ENCODE data around the gene LARGE1. TPM values are rescaled to one million over a fixed set of nuclear protein-coding genes. Genes with fewer than 3 reads are reported as not detected.

LARGE1 gene
- total RNA-seq, 2 experiments from 2014 or later: 0.58 to 1.1 TPM

GRCh38 chr22:33921525-33922348 lies 1.5 kb upstream of the LARGE1 start:
- peaks cover 53% of the 10 kb centered on the region for H3K27me3 Mint-ChIP-seq
- ATAC-seq: no peak
- H3K27ac Mint-ChIP-seq: no peak overlapping the region
- peaks cover 10% of the 10 kb centered on the region for H3K4me1 Mint-ChIP-seq
- no peak for DNase-seq
- no peaks in the 10 kb centered on the region for H3K9me3 Mint-ChIP-seq (ENCODE audit: low read depth)
- CTCF ChIA-PET: interaction anchor here (0.9 kb wide), 1 partner anchor 10 kb away, joined by 3 read pairs; no protein-coding TSS in a partner anchor
- peaks cover 2% of the 10 kb centered on the region for H3K36me3 Mint-ChIP-seq
- H3K4me3 Mint-ChIP-seq: peak overlapping the region; percentile 47

DNA sequence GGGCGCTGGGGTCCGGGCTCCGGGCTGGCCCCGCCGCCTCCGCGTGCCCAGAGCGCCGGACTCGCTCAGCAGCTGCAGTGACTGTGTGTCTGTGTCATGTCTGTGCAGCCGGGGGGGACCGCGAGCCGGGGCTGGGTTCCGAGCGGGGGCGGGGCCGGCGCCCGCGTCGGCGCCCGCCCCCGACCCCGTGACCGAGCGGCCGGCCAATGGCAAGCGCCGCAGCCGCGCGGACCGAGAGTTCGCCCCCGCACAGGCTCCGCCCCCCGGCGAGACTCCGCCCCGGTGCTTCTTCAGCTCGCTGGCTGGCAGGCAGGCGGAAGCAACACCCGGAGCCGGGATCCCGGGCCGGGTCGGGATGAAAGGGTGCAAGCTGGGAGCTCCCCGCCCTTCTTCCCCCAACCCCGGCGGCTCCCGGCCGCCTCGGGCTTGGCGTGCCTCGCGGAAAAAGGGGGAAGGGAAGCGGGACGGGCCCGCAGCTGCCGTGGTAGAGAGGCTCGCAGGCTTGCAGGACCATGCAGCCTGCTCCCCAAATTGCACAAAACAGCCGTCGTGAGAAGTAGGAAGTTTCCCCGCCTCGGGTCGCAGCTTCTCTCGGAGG lies 750 bp upstream of the LARGE1 start:
- no peak overlapping the region for H3K27ac Mint-ChIP-seq
- ATAC-seq (peak; percentile 97), DNase-seq (peak; percentile 85)
- H3K4me3 Mint-ChIP-seq: no peak overlapping the region
- H3K27me3 Mint-ChIP-seq: peaks cover 53% of the 10 kb centered on the region
- no peaks in the 10 kb centered on the region for H3K9me3 Mint-ChIP-seq (ENCODE audit: low read depth)
- CTCF ChIA-PET: no interaction called here
- H3K4me1 Mint-ChIP-seq: peaks cover 10% of the 10 kb centered on the region
- peaks cover 2% of the 10 kb centered on the region for H3K36me3 Mint-ChIP-seq

DNA sequence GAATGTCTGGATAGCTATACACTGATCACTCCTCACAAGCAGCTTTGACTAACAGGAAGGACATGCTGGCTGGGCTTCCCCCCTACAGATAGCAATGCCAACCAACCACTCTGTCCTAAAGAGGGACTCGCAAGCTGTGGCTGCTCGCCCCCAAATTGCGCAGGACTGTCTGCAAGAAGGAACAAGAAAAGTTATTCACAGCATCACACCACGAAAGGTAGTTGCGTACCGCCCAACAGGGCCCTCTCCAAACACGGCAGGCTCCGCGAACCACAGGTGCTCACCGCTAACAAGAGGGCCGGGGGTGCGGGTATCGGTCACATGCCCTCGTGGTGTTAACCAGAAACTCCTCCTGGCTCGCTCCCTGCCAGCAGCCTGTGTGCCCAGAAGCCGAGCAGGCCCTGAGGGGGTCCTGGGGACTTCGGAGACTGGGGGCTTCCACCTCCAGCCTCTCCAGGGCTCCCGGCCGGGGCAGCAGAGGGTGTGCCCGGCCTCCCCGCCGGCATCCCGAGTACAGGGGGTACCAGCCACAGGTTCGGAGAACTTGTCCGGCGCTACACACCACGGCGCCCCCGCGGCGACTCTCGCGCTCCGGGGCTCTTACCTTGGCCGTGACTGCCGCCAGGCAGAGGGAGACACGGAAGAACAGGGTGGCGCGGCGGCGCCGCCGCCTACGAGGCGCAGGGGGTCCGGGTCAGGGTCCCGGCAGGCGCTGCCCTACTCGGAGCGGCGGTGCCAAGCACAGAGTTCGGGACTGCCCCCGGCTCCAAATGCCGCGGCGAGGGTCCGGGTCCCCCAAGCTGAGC lies 682 bp downstream of the LARGE1 start:
- Mint-ChIP-seq H3K27ac (no peak overlapping the region), H3K4me3 (peak overlapping the region; percentile 7), H3K36me3 (peaks cover 2% of the 10 kb centered on the region), H3K9me3 (ENCODE audit: low read depth) (no peaks in the 10 kb centered on the region), H3K27me3 (peaks cover 53% of the 10 kb centered on the region), H3K4me1 (peaks cover 10% of the 10 kb centered on the region)
- CTCF ChIA-PET: no interaction called here
- DNase-seq (no peak), ATAC-seq (no peak)

GRCh38 chr22:33918676-33919365 lies 1.5 kb downstream of the LARGE1 start:
- Mint-ChIP-seq H3K36me3 (peaks cover 2% of the 10 kb centered on the region), H3K27ac (no peak overlapping the region), H3K4me3 (peak overlapping the region; percentile 7), H3K4me1 (peaks cover 10% of the 10 kb centered on the region), H3K9me3 (ENCODE audit: low read depth) (no peaks in the 10 kb centered on the region), H3K27me3 (peaks cover 49% of the 10 kb centered on the region)
- ATAC-seq: no peak
- CTCF ChIA-PET: interaction anchor here (0.6 kb wide), 1 partner anchor 466 kb away, joined by 3 read pairs; no protein-coding TSS in a partner anchor
- no peak for DNase-seq

GRCh38 chr22:33917744-33918406 lies 2.4 kb downstream of the LARGE1 start:
- Mint-ChIP-seq H3K4me1 (peaks cover 9% of the 10 kb centered on the region), H3K27me3 (peaks cover 40% of the 10 kb centered on the region), H3K4me3 (no peak overlapping the region), H3K9me3 (ENCODE audit: low read depth) (no peaks in the 10 kb centered on the region), H3K36me3 (peaks cover 2% of the 10 kb centered on the region), H3K27ac (no peak overlapping the region)
- DNase-seq: no peak
- CTCF ChIA-PET: no interaction called here
- no peak for ATAC-seq

GRCh38 chr22:33914699-33915098 lies 5.6 kb downstream of the LARGE1 start:
- no peaks in the 10 kb centered on the region for H3K9me3 Mint-ChIP-seq (ENCODE audit: low read depth)
- no peak overlapping the region for H3K27ac Mint-ChIP-seq
- H3K4me3 Mint-ChIP-seq: no peak overlapping the region
- no peaks in the 10 kb centered on the region for H3K36me3 Mint-ChIP-seq
- CTCF ChIA-PET: no interaction called here
- H3K27me3 Mint-ChIP-seq: peaks cover 26% of the 10 kb centered on the region
- peaks cover 2% of the 10 kb centered on the region for H3K4me1 Mint-ChIP-seq
- DNase-seq (no peak), ATAC-seq (no peak)

DNA sequence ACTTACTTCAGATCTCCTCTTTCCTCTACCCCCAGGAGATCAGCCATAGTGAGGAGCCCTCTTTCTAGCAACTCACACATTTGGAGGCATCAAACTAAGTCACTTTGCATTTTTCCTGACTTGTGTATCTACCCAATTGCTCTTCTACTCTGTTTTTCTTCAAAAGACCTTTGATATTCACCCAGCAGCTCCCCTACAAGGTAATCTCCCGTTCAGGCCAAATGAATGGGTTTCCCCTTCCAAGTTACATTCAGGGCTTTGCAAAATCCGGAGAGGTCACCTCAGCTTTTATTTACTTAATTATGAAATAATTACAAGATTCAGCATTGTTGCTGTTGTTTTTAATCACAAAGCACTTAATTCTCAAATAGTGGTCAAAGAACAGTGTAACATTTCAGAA lies 6.1 kb downstream of the LARGE1 start:
- H3K27me3 Mint-ChIP-seq: peaks cover 21% of the 10 kb centered on the region
- no peaks in the 10 kb centered on the region for H3K9me3 Mint-ChIP-seq (ENCODE audit: low read depth)
- no peak for ATAC-seq
- no peaks in the 10 kb centered on the region for H3K36me3 Mint-ChIP-seq
- H3K27ac Mint-ChIP-seq: no peak overlapping the region
- CTCF ChIA-PET: no interaction called here
- H3K4me1 Mint-ChIP-seq: peaks cover 1% of the 10 kb centered on the region
- H3K4me3 Mint-ChIP-seq: no peak overlapping the region
- no peak for DNase-seq

DNA sequence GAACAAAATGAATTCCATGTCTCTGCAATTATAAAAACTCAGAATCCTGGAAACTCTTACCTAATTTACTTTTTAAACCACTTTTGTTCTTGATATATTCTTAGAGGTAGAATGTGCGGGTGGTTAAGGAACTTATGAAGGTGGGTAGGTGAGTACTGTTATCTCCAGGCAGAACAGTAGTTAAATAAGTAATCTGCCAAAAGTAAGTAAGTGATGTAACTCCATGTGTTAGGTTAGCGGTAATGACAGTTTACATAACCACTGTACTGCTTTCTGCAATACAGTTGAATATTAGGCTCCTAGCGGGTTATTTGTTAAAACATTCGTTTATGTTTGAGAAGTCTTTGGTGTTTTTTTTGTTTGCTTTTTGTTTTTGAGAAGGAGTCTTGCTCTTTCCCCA lies 7.1 kb downstream of the LARGE1 start:
- H3K27ac Mint-ChIP-seq: no peak overlapping the region
- H3K4me3 Mint-ChIP-seq: no peak overlapping the region
- no peaks in the 10 kb centered on the region for H3K36me3 Mint-ChIP-seq
- no peak for DNase-seq
- no peaks in the 10 kb centered on the region for H3K9me3 Mint-ChIP-seq (ENCODE audit: low read depth)
- ATAC-seq: no peak
- H3K27me3 Mint-ChIP-seq: peaks cover 12% of the 10 kb centered on the region
- H3K4me1 Mint-ChIP-seq: no peaks in the 10 kb centered on the region
- CTCF ChIA-PET: no interaction called here

DNA sequence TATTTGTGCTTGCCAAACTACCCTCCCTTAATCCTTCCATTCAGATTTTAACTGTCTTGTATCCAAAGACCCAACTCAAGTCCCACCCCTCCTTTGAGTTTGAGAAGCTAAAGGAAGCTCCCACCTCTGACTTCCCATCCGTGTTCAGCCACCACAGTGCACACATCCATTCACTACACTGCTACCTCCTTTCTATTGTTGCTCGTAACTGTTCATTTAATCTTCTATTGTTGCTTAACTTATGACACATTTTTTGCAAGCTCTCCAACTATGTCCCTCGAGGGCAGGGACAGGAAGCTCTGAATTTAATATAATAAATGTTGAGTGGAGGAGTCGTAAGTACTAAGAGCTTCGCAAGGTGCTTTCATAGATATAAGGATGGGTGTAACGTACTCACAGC lies 10.4 kb downstream of the LARGE1 start:
- DNase-seq: no peak
- no peaks in the 10 kb centered on the region for H3K27me3 Mint-ChIP-seq
- H3K36me3 Mint-ChIP-seq: no peaks in the 10 kb centered on the region

DNA sequence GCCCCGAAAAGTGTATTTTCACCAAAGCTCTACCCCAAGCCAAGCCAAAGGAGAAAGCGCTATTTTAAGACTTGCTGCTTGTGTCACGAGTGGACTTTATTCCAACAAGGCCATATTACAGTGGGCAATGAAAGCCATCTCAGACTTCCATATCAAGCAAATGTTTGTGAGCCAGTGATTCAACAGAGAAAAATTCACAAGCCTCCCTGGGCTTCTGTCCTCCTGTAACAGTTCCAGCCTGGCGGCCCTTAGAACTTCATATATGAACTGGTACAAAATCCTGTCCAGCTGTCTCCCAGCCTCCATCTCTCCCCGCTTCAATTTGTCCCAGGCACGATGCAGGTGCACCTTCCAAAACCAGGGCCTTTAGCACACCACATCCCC lies 11.2 kb downstream of the LARGE1 start:
- no peak for ATAC-seq
- Mint-ChIP-seq H3K36me3 (no peaks in the 10 kb centered on the region), H3K27ac (no peak overlapping the region), H3K4me1 (no peaks in the 10 kb centered on the region), H3K4me3 (no peak overlapping the region), H3K27me3 (no peaks in the 10 kb centered on the region), H3K9me3 (ENCODE audit: low read depth) (no peaks in the 10 kb centered on the region)
- no peak for DNase-seq
- CTCF ChIA-PET: no interaction called here

More for the DNA sequence above, 10.4 kb downstream of the LARGE1 start:
- CTCF ChIA-PET: no interaction called here
- Mint-ChIP-seq H3K9me3 (ENCODE audit: low read depth) (no peaks in the 10 kb centered on the region), H3K27ac (no peak overlapping the region), H3K4me1 (no peaks in the 10 kb centered on the region), H3K4me3 (no peak overlapping the region)
- ATAC-seq: no peak

GRCh38 chr22:33908171-33909074 lies 11.9 kb downstream of the LARGE1 start:
- no peak for DNase-seq
- H3K27me3 Mint-ChIP-seq: no peaks in the 10 kb centered on the region
- no peak overlapping the region for H3K4me3 Mint-ChIP-seq
- CTCF ChIA-PET: no interaction called here
- no peak overlapping the region for H3K27ac Mint-ChIP-seq
- ATAC-seq: no peak
- no peaks in the 10 kb centered on the region for H3K9me3 Mint-ChIP-seq (ENCODE audit: low read depth)
- no peaks in the 10 kb centered on the region for H3K36me3 Mint-ChIP-seq
- no peaks in the 10 kb centered on the region for H3K4me1 Mint-ChIP-seq

DNA sequence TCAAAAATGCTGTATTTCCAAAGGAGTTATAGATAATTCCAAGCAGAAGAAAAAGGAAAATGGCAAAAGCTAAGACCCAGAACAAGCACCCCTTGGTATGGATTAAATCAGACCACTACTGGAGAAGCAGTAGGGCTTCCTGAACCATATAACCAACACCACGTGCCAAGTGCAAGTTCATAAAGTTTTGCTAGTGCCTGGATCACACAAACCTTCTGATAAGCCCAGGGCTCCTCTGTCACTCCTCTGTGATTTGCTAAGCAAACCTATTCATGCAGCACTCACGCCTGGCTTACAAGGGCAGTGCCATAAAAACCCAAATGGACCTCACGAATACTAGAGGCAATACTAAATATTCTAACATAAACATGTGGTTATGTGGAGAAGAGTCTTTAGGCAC lies 13.3 kb downstream of the LARGE1 start:
- Mint-ChIP-seq H3K27me3 (no peaks in the 10 kb centered on the region), H3K9me3 (ENCODE audit: low read depth) (peaks cover 3% of the 10 kb centered on the region), H3K4me3 (no peak overlapping the region), H3K27ac (no peak overlapping the region), H3K4me1 (no peaks in the 10 kb centered on the region), H3K36me3 (no peaks in the 10 kb centered on the region)
- no peak for ATAC-seq
- CTCF ChIA-PET: no interaction called here
- DNase-seq: no peak

All from activated CD8-positive, alpha-beta memory T cell treated with anti-CD3 and anti-CD28 coated beads, Interleukin-2, amount 10 ng/mL, durations not matched to agents 7 days and 5 days (primary cell).